T-helper 2 cell treated with Interferon-gamma antibody and Interleukin-4, amounts not matched to agents 5 μg/mL and 100 μg/mL, for 36 hours (primary cell): ENCODE results near the gene CCND1.
A peak's percentile ranks its signal among the peaks of the same experiment; 100 is the strongest.
"Not testable (repeated sequence)": the region's sequence is repeated elsewhere in the genome, so short reads cannot be mapped to it uniquely, and the experiment has no call there.

Experiments used
- DNase-seq: peaks from one replicate; pipeline ENCODE4 v3.0.0; 2021; ENCODE audit warnings: low spot score
- H3K27ac Mint-ChIP-seq: one replicate; pipeline ENCODE4 v1.8.0; 2021; ENCODE audit warnings: mild to moderate bottlenecking, mixed read lengths
- H3K27me3 Mint-ChIP-seq: one replicate; pipeline ENCODE4 v1.8.0; 2021; ENCODE audit warnings: low read depth, mixed read lengths
- H3K36me3 Mint-ChIP-seq: one replicate; pipeline ENCODE4 v1.8.0; 2021; ENCODE audit warnings: low read depth, mixed read lengths
- H3K4me1 Mint-ChIP-seq: one replicate; pipeline ENCODE4 v1.8.0; 2021; ENCODE audit warnings: low read depth, mixed read lengths
- H3K4me3 Mint-ChIP-seq: one replicate; pipeline ENCODE4 v1.8.0; 2022; ENCODE audit warnings: mild to moderate bottlenecking, moderate library complexity, mixed read lengths
- H3K9me3 Mint-ChIP-seq: one replicate; pipeline ENCODE4 v1.8.0; 2021; ENCODE audit warnings: mixed read lengths

The CCND1 gene

DNA sequence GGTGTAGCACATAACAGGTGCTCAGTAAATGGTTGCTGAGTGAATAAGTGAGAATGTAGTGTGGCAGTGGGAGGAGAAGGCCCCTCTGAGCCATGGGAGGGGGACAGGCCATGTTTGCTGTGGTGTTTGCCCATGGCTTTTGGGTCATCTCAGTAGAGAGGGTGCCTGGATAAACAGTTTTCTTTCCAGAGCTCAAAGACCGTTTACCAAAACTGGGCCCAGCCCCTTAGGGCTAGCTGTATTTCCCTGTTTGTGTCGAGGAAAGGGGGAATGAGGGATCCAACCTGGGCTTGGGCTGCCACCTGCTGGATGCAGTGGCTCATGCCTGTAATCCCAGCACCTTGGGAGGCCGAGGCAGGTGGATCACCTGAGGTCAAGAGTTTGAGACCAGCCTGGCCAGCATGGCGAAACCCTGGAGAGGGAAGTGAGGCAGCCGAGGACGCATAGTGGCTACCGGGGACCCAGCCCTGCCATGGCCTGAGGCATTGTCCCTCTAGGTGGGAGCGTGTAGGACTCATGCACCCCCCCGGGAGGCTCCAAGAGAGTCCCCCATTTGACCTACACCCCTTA lies 42.9 kb downstream of the CCND1 start:
- Mint-ChIP-seq H3K27ac (no peak overlapping the region), H3K4me1 (peaks cover 8% of the 10 kb centered on the region), H3K36me3 (no peaks in the 10 kb centered on the region), H3K9me3 (no peaks in the 10 kb centered on the region), H3K4me3 (no peak overlapping the region), H3K27me3 (peaks cover 3% of the 10 kb centered on the region)
- no peak for DNase-seq

- no peak overlapping the region for H3K27ac Mint-ChIP-seq
- DNase-seq = no peak
- no peaks in the 10 kb centered on the region for H3K36me3 Mint-ChIP-seq
- no peaks in the 10 kb centered on the region for H3K9me3 Mint-ChIP-seq
- peaks cover 8% of the 10 kb centered on the region for H3K4me1 Mint-ChIP-seq
- peaks cover 4% of the 10 kb centered on the region for H3K27me3 Mint-ChIP-seq
- no peak overlapping the region for H3K4me3 Mint-ChIP-seq
Measured at GRCh38 chr11:69684651-69685050, 43.7 kb downstream of the CCND1 start.

DNA sequence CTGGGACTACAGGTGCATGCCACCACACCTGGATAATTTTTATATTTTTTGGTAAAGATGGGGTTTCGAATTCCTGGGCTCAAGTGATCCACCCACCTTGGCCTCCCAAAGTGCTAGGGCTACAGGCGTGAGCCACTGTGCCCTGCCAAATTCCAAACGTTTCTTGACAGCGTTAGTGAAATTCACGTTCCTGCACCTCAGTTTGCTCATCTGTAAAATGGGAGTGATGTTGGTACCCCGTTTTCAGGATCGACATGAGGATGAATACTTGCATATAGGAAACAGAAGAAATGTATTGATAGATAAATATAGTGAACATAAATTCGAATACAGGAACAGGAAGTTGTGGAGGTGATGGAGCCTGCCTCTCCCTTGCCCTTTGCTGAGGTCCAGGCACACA lies 44.4 kb downstream of the CCND1 start:
- no peak for DNase-seq
- peaks cover 8% of the 10 kb centered on the region for H3K4me1 Mint-ChIP-seq
- H3K27me3 Mint-ChIP-seq = peaks cover 6% of the 10 kb centered on the region
- no peak overlapping the region for H3K27ac Mint-ChIP-seq
- H3K4me3 Mint-ChIP-seq = peak overlapping the region; percentile 68
- H3K9me3 Mint-ChIP-seq = no peaks in the 10 kb centered on the region
- H3K36me3 Mint-ChIP-seq = no peaks in the 10 kb centered on the region

- H3K27me3 Mint-ChIP-seq = peaks cover 2% of the 10 kb centered on the region
- peaks cover 8% of the 10 kb centered on the region for H3K4me1 Mint-ChIP-seq
- H3K36me3 Mint-ChIP-seq = no peaks in the 10 kb centered on the region
- H3K9me3 Mint-ChIP-seq = no peaks in the 10 kb centered on the region
- DNase-seq = no peak
- H3K27ac Mint-ChIP-seq = no peak overlapping the region
- H3K4me3 Mint-ChIP-seq = no peak overlapping the region
Measured at GRCh38 chr11:69686452-69686851, 45.5 kb downstream of the CCND1 start.

- DNase-seq = no peak
- no peaks in the 10 kb centered on the region for H3K9me3 Mint-ChIP-seq
- H3K4me1 Mint-ChIP-seq = peaks cover 8% of the 10 kb centered on the region
- H3K36me3 Mint-ChIP-seq = no peaks in the 10 kb centered on the region
- no peak overlapping the region for H3K4me3 Mint-ChIP-seq
- H3K27ac Mint-ChIP-seq = no peak overlapping the region
- H3K27me3 Mint-ChIP-seq = peaks cover 2% of the 10 kb centered on the region
Measured at GRCh38 chr11:69686856-69687255, 45.9 kb downstream of the CCND1 start.

- H3K36me3 Mint-ChIP-seq, H3K27ac Mint-ChIP-seq, H3K27me3 Mint-ChIP-seq, H3K4me1 Mint-ChIP-seq, H3K4me3 Mint-ChIP-seq, H3K9me3 Mint-ChIP-seq: not testable (repeated sequence)
- DNase-seq = peak; percentile 15
Measured at GRCh38 chr11:69687969-69688771, 47.2 kb downstream of the CCND1 start.

DNA sequence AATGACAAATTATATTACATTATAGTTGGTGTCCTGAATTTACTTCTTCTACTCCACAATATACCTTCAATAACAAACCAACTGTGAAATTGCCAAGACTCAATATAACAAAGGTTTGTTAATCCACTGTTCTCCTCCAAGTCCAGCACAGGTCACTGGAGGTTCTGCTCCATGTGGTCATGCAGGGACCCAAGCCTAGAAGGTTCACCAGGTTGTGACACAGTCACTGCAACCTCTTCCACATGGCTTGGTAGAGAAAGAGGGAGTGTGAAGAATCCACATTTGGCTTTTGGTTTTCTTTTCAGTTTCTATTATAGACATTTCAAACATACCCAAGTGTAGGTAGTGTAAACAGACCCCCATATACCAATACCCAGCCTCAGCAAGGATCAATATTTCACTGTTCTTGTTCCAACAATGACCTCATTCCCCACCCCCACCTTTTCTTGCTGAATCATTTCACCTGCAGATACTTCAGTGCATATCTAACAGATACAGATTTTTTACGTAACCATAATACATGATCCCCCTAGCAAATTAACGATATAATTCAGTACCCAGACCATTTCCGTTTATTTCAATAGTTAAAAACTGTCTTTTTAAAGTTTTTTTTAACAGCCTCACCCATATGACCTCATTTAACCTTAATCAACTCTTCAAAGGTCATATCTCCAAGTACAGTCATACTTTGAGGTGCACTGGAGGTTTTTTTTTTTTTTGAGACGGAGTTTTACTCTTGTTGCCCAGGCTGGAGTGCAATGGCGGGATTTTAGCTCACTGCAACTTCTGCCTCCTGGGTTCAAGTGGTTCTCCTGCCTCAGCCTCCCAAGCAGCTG lies 48.7 kb downstream of the CCND1 start:
- no peak overlapping the region for H3K27ac Mint-ChIP-seq
- H3K9me3 Mint-ChIP-seq = no peaks in the 10 kb centered on the region
- H3K4me3 Mint-ChIP-seq = no peak overlapping the region
- H3K27me3 Mint-ChIP-seq = peaks cover 6% of the 10 kb centered on the region
- H3K4me1 Mint-ChIP-seq = peaks cover 8% of the 10 kb centered on the region
- no peak for DNase-seq
- no peaks in the 10 kb centered on the region for H3K36me3 Mint-ChIP-seq

- Mint-ChIP-seq H3K27ac (no peak overlapping the region), H3K4me1 (peaks cover 4% of the 10 kb centered on the region), H3K4me3 (no peak overlapping the region), H3K9me3 (no peaks in the 10 kb centered on the region), H3K36me3 (no peaks in the 10 kb centered on the region), H3K27me3 (peaks cover 8% of the 10 kb centered on the region)
- no peak for DNase-seq
Measured at GRCh38 chr11:69691463-69691862, 50.5 kb downstream of the CCND1 start.

GRCh38 chr11:69692422-69692821 lies 51.5 kb downstream of the CCND1 start:
- Mint-ChIP-seq H3K36me3 (no peaks in the 10 kb centered on the region), H3K27ac (no peak overlapping the region), H3K9me3 (no peaks in the 10 kb centered on the region), H3K27me3 (peaks cover 8% of the 10 kb centered on the region), H3K4me3 (no peak overlapping the region), H3K4me1 (peaks cover 4% of the 10 kb centered on the region)
- DNase-seq = no peak

DNA sequence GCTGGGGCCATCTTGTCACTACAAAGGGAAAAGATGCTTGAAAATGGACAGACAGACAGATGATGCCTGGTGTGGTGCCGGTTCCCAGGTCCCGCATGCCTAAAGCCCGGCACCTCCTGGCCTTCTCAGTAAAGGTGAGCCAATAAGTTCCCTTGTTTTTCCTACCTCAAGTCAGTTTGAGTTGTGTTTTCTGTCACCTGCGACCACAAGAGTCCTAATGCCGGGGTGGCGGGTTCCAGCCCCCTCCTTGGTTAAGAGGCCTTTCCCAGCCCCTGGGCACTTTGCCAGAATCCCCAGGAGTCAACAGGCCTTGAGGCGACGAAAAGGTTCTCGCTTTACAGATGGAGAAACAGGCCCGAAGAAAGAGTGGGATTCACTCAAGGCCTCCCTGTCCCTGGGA lies 53.8 kb downstream of the CCND1 start:
- H3K36me3 Mint-ChIP-seq = no peaks in the 10 kb centered on the region
- no peaks in the 10 kb centered on the region for H3K9me3 Mint-ChIP-seq
- H3K27ac Mint-ChIP-seq = no peak overlapping the region
- DNase-seq = no peak
- no peaks in the 10 kb centered on the region for H3K4me1 Mint-ChIP-seq
- H3K27me3 Mint-ChIP-seq = peaks cover 8% of the 10 kb centered on the region
- no peak overlapping the region for H3K4me3 Mint-ChIP-seq

- Mint-ChIP-seq H3K4me3 (no peak overlapping the region), H3K27me3 (peaks cover 9% of the 10 kb centered on the region), H3K27ac (no peak overlapping the region), H3K36me3 (no peaks in the 10 kb centered on the region), H3K9me3 (no peaks in the 10 kb centered on the region), H3K4me1 (no peaks in the 10 kb centered on the region)
- DNase-seq = no peak
Measured at GRCh38 chr11:69695581-69695980, 54.6 kb downstream of the CCND1 start.

GRCh38 chr11:69695995-69696394 lies 55.0 kb downstream of the CCND1 start:
- H3K27me3 Mint-ChIP-seq = peaks cover 13% of the 10 kb centered on the region
- not testable (repeated sequence) for H3K36me3 Mint-ChIP-seq, H3K4me1 Mint-ChIP-seq, H3K4me3 Mint-ChIP-seq, H3K9me3 Mint-ChIP-seq, H3K27ac Mint-ChIP-seq, DNase-seq

- H3K36me3 Mint-ChIP-seq = no peaks in the 10 kb centered on the region
- H3K4me1 Mint-ChIP-seq = no peaks in the 10 kb centered on the region
- no peak overlapping the region for H3K4me3 Mint-ChIP-seq
- no peaks in the 10 kb centered on the region for H3K9me3 Mint-ChIP-seq
- H3K27ac Mint-ChIP-seq = no peak overlapping the region
- peaks cover 20% of the 10 kb centered on the region for H3K27me3 Mint-ChIP-seq
- no peak for DNase-seq
Measured at GRCh38 chr11:69696749-69697468, 56.0 kb downstream of the CCND1 start.

DNA sequence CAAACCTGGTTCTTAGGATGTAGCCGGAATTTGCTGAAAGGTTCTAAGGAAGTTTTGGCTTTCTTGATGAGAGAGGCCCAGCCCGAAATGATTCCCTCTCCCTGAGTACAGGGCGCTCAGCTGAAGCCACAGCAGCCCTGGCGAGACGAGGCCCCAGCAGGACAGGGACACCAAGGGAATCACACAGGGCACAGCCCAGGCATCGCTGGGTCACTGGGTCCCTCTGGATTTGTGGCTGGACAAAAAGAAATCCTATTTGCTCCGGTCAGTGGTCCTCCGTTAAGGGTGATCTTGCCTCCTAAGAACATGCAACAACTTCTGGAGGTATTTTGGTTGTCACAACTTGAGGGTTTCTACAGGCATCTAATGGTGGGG lies 56.5 kb downstream of the CCND1 start:
- Mint-ChIP-seq H3K9me3 (no peaks in the 10 kb centered on the region), H3K27ac (no peak overlapping the region), H3K36me3 (no peaks in the 10 kb centered on the region), H3K4me1 (no peaks in the 10 kb centered on the region), H3K27me3 (peaks cover 20% of the 10 kb centered on the region), H3K4me3 (no peak overlapping the region)
- no peak for DNase-seq
